ENCODE results near the gene ZNHIT1. TPM values are rescaled to one million over a fixed set of nuclear protein-coding genes. Genes with fewer than 3 reads are reported as not detected.
A peak's percentile ranks its signal among the peaks of the same experiment; 100 is the strongest.

The ZNHIT1 gene
- total RNA-seq, 2 donors from 2014 or later, result 51.4 to 74.8 TPM

- intact Hi-C loops (cut with DNase I), result no loop called here
- Histone ChIP-seq H3K27ac (peak within 1 kb of the TSS; percentile 72 to 87 (median 84)), H3K36me3 (replicated peaks in 1 of 2; ENCODE audit: insufficient read depth in 1 of 2, low read depth in 2 of 2) (peaks cover 0 to 1% of the 10 kb centered on the region in 2 donors), H3K4me3 (no peak within 1 kb of the TSS), H3K27me3 (no peaks in the 10 kb centered on the region), H3K4me1 (peaks cover 46% of the 10 kb centered on the region), H3K9me3 (no peaks in the 10 kb centered on the region)
- ATAC-seq, result peak; percentile 54
- peak; percentile 41 to 58 (median 49) for DNase-seq
- 64 to 73% methylated on average over 20 to 25 of the region's 31 CpGs for WGBS, 2 donors
- TF ChIP-seq POLR2A (IDR thresholded peaks at IDR 0.05) (no peak), CTCF (IDR thresholded peaks at IDR 0.05) (no peak)
Observed at GRCh38 chr7:101237206-101238067, 19.5 kb downstream of the ZNHIT1 start, which contains the start of gene CLDN15. CLDN15 (minus strand) TSS chr7:101237802; CDS start chr7:101237581, 221 bp downstream.

GRCh38 chr7:101238226-101239182, 20.5 kb downstream of the ZNHIT1 start:
- peak overlapping the region; percentile 72 to 87 (median 84) for H3K27ac ChIP-seq
- peaks cover 41% of the 10 kb centered on the region for H3K4me1 ChIP-seq
- intact Hi-C loops (cut with DNase I), result no loop called here
- peak in 1 of 3 donors; percentile 10 for TF ChIP-seq POLR2A (IDR thresholded peaks at IDR 0.05)
- TF ChIP-seq CTCF (IDR thresholded peaks at IDR 0.05), result no peak
- no peaks in the 10 kb centered on the region for H3K9me3 ChIP-seq
- H3K4me3 ChIP-seq, result no peak overlapping the region
- H3K36me3 ChIP-seq (replicated peaks in 1 of 2; ENCODE audit: insufficient read depth in 1 of 2, low read depth in 2 of 2), result peaks cover 0 to 1% of the 10 kb centered on the region in 2 donors
- ATAC-seq (peak; percentile 63), DNase-seq (peak in 3 of 4 donors; percentile 53 to 58 (median 58))
- no peaks in the 10 kb centered on the region for H3K27me3 ChIP-seq
- WGBS, 2 donors, result 56 to 62% methylated on average over 12 to 28 of the region's 28 CpGs

GRCh38 chr7:101239191-101239950, 21.4 kb downstream of the ZNHIT1 start:
- Histone ChIP-seq H3K27ac (peak overlapping the region; percentile 72 to 87 (median 84)), H3K4me1 (peaks cover 49% of the 10 kb centered on the region), H3K36me3 (replicated peaks in 1 of 2; ENCODE audit: insufficient read depth in 1 of 2, low read depth in 2 of 2) (peaks cover 0 to 1% of the 10 kb centered on the region in 2 donors), H3K9me3 (no peaks in the 10 kb centered on the region), H3K27me3 (no peaks in the 10 kb centered on the region), H3K4me3 (no peak overlapping the region)
- WGBS, 2 donors, result 68 to 69% methylated on average over 14 to 27 of the region's 27 CpGs
- TF ChIP-seq CTCF (IDR thresholded peaks at IDR 0.05) (no peak), POLR2A (IDR thresholded peaks at IDR 0.05) (no peak)
- intact Hi-C loops (cut with DNase I), result no loop called here
- peak; percentile 15 for ATAC-seq
- DNase-seq, result no peak

- Histone ChIP-seq H3K9me3 (no peaks in the 10 kb centered on the region), H3K27me3 (no peaks in the 10 kb centered on the region), H3K4me1 (peaks cover 49% of the 10 kb centered on the region), H3K36me3 (replicated peaks in 1 of 2; ENCODE audit: insufficient read depth in 1 of 2, low read depth in 2 of 2) (peaks cover 0 to 1% of the 10 kb centered on the region in 2 donors), H3K27ac (peak overlapping the region; percentile 72 to 87 (median 84)), H3K4me3 (no peak overlapping the region)
- DNase-seq, result no peak
- ATAC-seq, result no peak
- WGBS, 2 donors, result 92 to 100% methylated on average over 2 to 9 of the region's 9 CpGs
- intact Hi-C loops (cut with DNase I), result no loop called here
- no peak for TF ChIP-seq CTCF (IDR thresholded peaks at IDR 0.05)
- TF ChIP-seq POLR2A (IDR thresholded peaks at IDR 0.05), result no peak
Observed at GRCh38 chr7:101239951-101240220, 21.9 kb downstream of the ZNHIT1 start.

All from body of pancreas (tissue), 4 donors.